Stomach (tissue), 9 donors: Measurements from ENCODE around the gene SLC36A3. TPM values are rescaled to one million over a fixed set of nuclear protein-coding genes. Genes with fewer than 3 reads are reported as not detected.
"Not testable (repeated sequence)": the region's sequence is repeated elsewhere in the genome, so short reads cannot be mapped to it uniquely, and the experiment has no call there.

Experiments used
- DNase-seq, 2 donors: peaks; one replicate each; pipeline versions ENCODE4 v3.0.0 to v3.0.0-alpha.2; 2013 to 2019
- H3K27ac ChIP-seq, 5 donors: fragments of 200-600 bp in 4 of 5; sonication (generic) in 4 of 5; one replicate each; pipeline ENCODE4 v1.5.1; 2013 to 2019; ENCODE audit warnings: mild to moderate bottlenecking in 1 of 5, moderate library complexity in 1 of 5
- H3K27me3 ChIP-seq, 3 donors: fragments of 200-600 bp; sonication (generic); one replicate each; pipeline ENCODE4 v1.5.1; 2017 to 2019; ENCODE audit warnings: mixed run types in 1 of 3
- H3K36me3 ChIP-seq, 4 donors: fragments of 200-600 bp; sonication (generic); 1 replicate in 3 of 4; 2 replicates in 1 of 4; pipeline ENCODE4 v1.5.1; 2016 to 2019
- H3K4me1 ChIP-seq, 4 donors: fragments of 200-600 bp; sonication (generic); one replicate each; pipeline ENCODE4 v1.5.1; 2016 to 2019
- H3K4me3 ChIP-seq, 4 donors: fragments of 200-600 bp; sonication (generic) in 3 of 4; one replicate each; pipeline ENCODE4 v1.5.1; 2016 to 2019; ENCODE audit warnings: mild to moderate bottlenecking in 1 of 4
- H3K9me3 ChIP-seq, 4 donors: fragments of 200-600 bp; sonication (generic); one replicate each; pipeline ENCODE4 v1.5.1; 2016 to 2019
- CTCF ChIP-seq, 7 experiments: fragments of 450-650 bp in 4 of 7; fragments of 200-600 bp in 3 of 7; sonication (generic) in 3 of 7; IDR thresholded peaks; one replicate each; pipeline ENCODE4 v1.5.1; 2016 to 2019; ENCODE audit warnings: antibody characterized with exemption in 7 of 7, control low read depth in 2 of 7, mild to moderate bottlenecking in 1 of 7
- EP300 ChIP-seq: sonication (generic); formaldehyde crosslinking; IDR thresholded peaks from one replicate; pipeline ENCODE4 v1.6.1; 2017; ENCODE audit warnings: antibody characterized with exemption
- POLR2A ChIP-seq, 4 donors: fragments of 450-650 bp; IDR thresholded peaks; one replicate each; pipeline ENCODE4 v1.6.1; 2016; ENCODE audit warnings: antibody characterized with exemption in 4 of 4, control low read depth in 2 of 4, mild to moderate bottlenecking in 1 of 4, moderate library complexity in 1 of 4
- POLR2AphosphoS5 ChIP-seq, 3 donors: sonication (generic); formaldehyde crosslinking; IDR thresholded peaks; one replicate each; pipeline ENCODE4 v1.6.1; 2016; ENCODE audit warnings: antibody characterized with exemption in 3 of 3
- WGBS, 5 donors: extraction: QIAGEN DNeasy Blood & Tissue Kit in 3 of 5; methylation state at CpG; one replicate each; pipeline versions ENCODE4 v1.1.5 to v1.1.7; 2013 to 2018; 5-methylcytosine and 5-hydroxymethylcytosine counted together
- intact Hi-C: fragments of 100-400 bp; cut with DNase I; formaldehyde crosslinking; loops from one replicate; pipeline ENCODE4 v1.15.1; 2023; ENCODE audit warnings: low total_unique reads
- polyA plus RNA-seq, 3 donors: library from polyadenylated mRNA; stranded (reverse); fragments of 200-250 nt; gene quantifications; one replicate each; pipeline ENCODE4 v1.2.3, GENCODE V29; 2013
- total RNA-seq, 5 donors: library from RNA; depleted of rRNA; stranded (reverse); fragments of >200 nt; gene quantifications; one replicate each; pipeline versions ENCODE4 v1.1.0 to v1.2.3, GENCODE V29; 2014 to 2016
- donor health status: healthy with polysubstance abuse.
- donor health status: Bipolar disorder and iron deficiency.
- donor health status: healthy.

The SLC36A3 gene
- total and polyA plus RNA-seq, 8 donors, result not detected

GRCh38 chr5:151255621-151256286 is 47.8 kb downstream of the SLC36A3 start:
- 85 to 94% (median 92%) methylated on average over 3 of the region's 3 CpGs for WGBS, 5 donors

GRCh38 chr5:151254990-151255389 is 48.6 kb downstream of the SLC36A3 start:
- H3K36me3 ChIP-seq, H3K9me3 ChIP-seq, DNase-seq, H3K27ac ChIP-seq, H3K4me3 ChIP-seq, H3K27me3 ChIP-seq, intact Hi-C loops: not testable (repeated sequence)
- H3K4me1 ChIP-seq, result peaks cover 11 to 57% (median 22%) of the 10 kb centered on the region in 4 donors
- WGBS, 5 donors, result 92 to 99% (median 98%) methylated on average over 5 of the region's 5 CpGs

More at GRCh38 chr5:151255621-151256286, 47.8 kb downstream of the SLC36A3 start:
- Histone ChIP-seq H3K4me3 (no peak overlapping the region), H3K27me3 (no peaks in the 10 kb centered on the region), H3K27ac (no peak overlapping the region), H3K9me3 (no peaks in the 10 kb centered on the region), H3K4me1 (peaks cover 11 to 57% (median 22%) of the 10 kb centered on the region in 4 donors), H3K36me3 (peaks cover 0 to 13% (median 12%) of the 10 kb centered on the region in 4 donors)
- DNase-seq, result no peak
- intact Hi-C loops, result no loop called here
- no peak for TF ChIP-seq POLR2AphosphoS5 (IDR thresholded peaks at IDR 0.05)

- no peaks in the 10 kb centered on the region for H3K9me3 ChIP-seq
- peaks cover 11 to 57% (median 22%) of the 10 kb centered on the region in 4 donors for H3K4me1 ChIP-seq
- intact Hi-C loops, result no loop called here
- WGBS, 5 donors, result 53 to 80% (median 77%) methylated on average over 1 of the region's 1 CpG
- TF ChIP-seq EP300 (no peak), POLR2A (IDR thresholded peaks at IDR 0.05) (no peak), POLR2AphosphoS5 (IDR thresholded peaks at IDR 0.05) (no peak), CTCF (IDR thresholded peaks at IDR 0.05) (no peak)
- no peak for DNase-seq
- no peaks in the 10 kb centered on the region for H3K27me3 ChIP-seq
- peaks cover 0 to under 1% (median under 1%) of the 10 kb centered on the region in 4 donors for H3K36me3 ChIP-seq
- H3K4me3 ChIP-seq, result peak overlapping the region in 2 of 4 donors; percentile 66 to 69
- no peak overlapping the region for H3K27ac ChIP-seq
Measured at GRCh38 chr5:151254556-151254955, 49.0 kb downstream of the SLC36A3 start.

- no peak for TF ChIP-seq EP300
- TF ChIP-seq POLR2AphosphoS5 (IDR thresholded peaks at IDR 0.05), result no peak
- TF ChIP-seq CTCF (IDR thresholded peaks at IDR 0.05), result no peak
- peaks cover 11 to 50% (median 22%) of the 10 kb centered on the region in 4 donors for H3K4me1 ChIP-seq
- no peak for DNase-seq
- no peaks in the 10 kb centered on the region for H3K27me3 ChIP-seq
- intact Hi-C loops, result no loop called here
- WGBS, 5 donors, result 10 to 26% (median 17%) methylated on average over 5 of the region's 5 CpGs
- no peaks in the 10 kb centered on the region for H3K36me3 ChIP-seq
- peak overlapping the region; percentile 62 to 84 (median 68) for H3K4me3 ChIP-seq
- H3K27ac ChIP-seq, result peak overlapping the region; percentile 52 to 87 (median 85)
- no peaks in the 10 kb centered on the region for H3K9me3 ChIP-seq
Measured at GRCh38 chr5:151253605-151253950, 50.0 kb downstream of the SLC36A3 start.

GRCh38 chr5:151252762-151253604 is 50.6 kb downstream of the SLC36A3 start, which contains the start of gene GM2A:
Gene GM2A (plus strand): TSS chr5:151253185. CDS start chr5:151253217, 32 bp downstream.
- Histone ChIP-seq H3K9me3 (no peaks in the 10 kb centered on the region), H3K4me1 (peaks cover 11 to 50% (median 22%) of the 10 kb centered on the region in 4 donors), H3K36me3 (no peaks in the 10 kb centered on the region), H3K4me3 (peak within 1 kb of the TSS; percentile 62 to 84 (median 68)), H3K27me3 (no peaks in the 10 kb centered on the region), H3K27ac (peak within 1 kb of the TSS; percentile 52 to 87 (median 85))
- WGBS, 5 donors, result 0 to 2% (median 1%) methylated on average over 24 to 52 of the region's 52 CpGs
- intact Hi-C loops, result no loop called here
- no peak for TF ChIP-seq EP300
- TF ChIP-seq CTCF (IDR thresholded peaks at IDR 0.05), result peak in 1 of 7 experiments; percentile 11
- TF ChIP-seq POLR2AphosphoS5 (IDR thresholded peaks at IDR 0.05), result peak; percentile 83 to 96 (median 92)
- peak in 1 of 4 donors; percentile 77 for TF ChIP-seq POLR2A (IDR thresholded peaks at IDR 0.05)
- DNase-seq, result peak; percentile 99 to 100
